HCT116 (cell line): Measurements from ENCODE around the gene PSORS1C1.

Source experiments
- CEBPB ChIP-seq: IDR thresholded peaks from 2 replicates; pipeline ENCODE4 v1.6.1; 2012; ENCODE audit warnings: low read depth
- CTCF ChIP-seq, 3 experiments: fragments of 200-600 bp in 1 of 3; sonication (generic) in 1 of 3; IDR thresholded peaks in 2 of 3; conservative IDR thresholded peaks in 1 of 3; 2 replicates each; pipeline ENCODE4 v1.5.1; 2012 to 2017; ENCODE audit warnings: low read depth in 2 of 3, low read length in 2 of 3, antibody characterized with exemption in 1 of 3, borderline replicate concordance in 1 of 3, control low read depth in 1 of 3, mild to moderate bottlenecking in 1 of 3, mixed read lengths in 1 of 3, mixed run types in 1 of 3, moderate library complexity in 1 of 3; ENCODE audit not compliant: insufficient read depth in 1 of 3
- EZH2 ChIP-seq: fragments of 200-600 bp; sonication (generic); IDR thresholded peaks from 2 replicates; pipeline ENCODE4 v1.6.1; 2017; ENCODE audit warnings: antibody characterized with exemption, mixed run types
- POLR2A ChIP-seq: IDR thresholded peaks from 2 replicates; pipeline ENCODE4 v1.7.0; 2011; ENCODE audit warnings: borderline replicate concordance; ENCODE audit not compliant: insufficient read depth, insufficient read length; ENCODE audit errors: extremely low read depth
- RAD21 ChIP-seq: IDR thresholded peaks from 2 replicates; pipeline ENCODE4 v1.6.1; 2012; ENCODE audit warnings: low read depth, mild to moderate bottlenecking
- YY1 ChIP-seq: IDR thresholded peaks from 2 replicates; pipeline ENCODE4 v1.6.1; 2011; ENCODE audit warnings: low read length, low read depth, moderate library complexity, mild to moderate bottlenecking; ENCODE audit not compliant: insufficient replicate concordance; ENCODE audit errors: extremely low read depth
- ZBTB33 ChIP-seq: IDR thresholded peaks from 2 replicates; pipeline ENCODE4 v1.6.1; 2011; ENCODE audit warnings: mild to moderate bottlenecking, low read length, moderate library complexity; ENCODE audit not compliant: insufficient replicate concordance; ENCODE audit errors: extremely low read depth
- ZNF274 ChIP-seq: fragments of 200-500 bp; sonication (Bioruptor generic); IDR thresholded peaks from 2 replicates; pipeline ENCODE4 v1.6.1; 2014; ENCODE audit warnings: mild to moderate bottlenecking, low read depth, low read length, inconsistent platforms

- TF ChIP-seq CTCF (IDR thresholded peaks at IDR 0.05 in 2 of 3, conservative IDR thresholded peaks at IDR 0.05 in 1 of 3; ENCODE audit: borderline replicate concordance in 1 of 3, insufficient read depth in 1 of 3, low read depth in 2 of 3, low read length in 2 of 3): no peak
- no peak for TF ChIP-seq POLR2A
- TF ChIP-seq EZH2: no peak
- no peak for TF ChIP-seq ZNF274
- no peak for TF ChIP-seq ZBTB33
- no peak for TF ChIP-seq RAD21
- no peak for TF ChIP-seq CEBPB
- TF ChIP-seq YY1: no peak
These were observed 3.6 kb upstream of the PSORS1C1 start for GRCh38 chr6:31110825-31111582.
